Sciatic nerve (tissue), 2 donors: Measurements from ENCODE around the gene CCDC78. TPM values are rescaled to one million over a fixed set of nuclear protein-coding genes. Genes with fewer than 3 reads are reported as not detected.

Experiments used
- ATAC-seq: fragments of 200-7000 bp; cut with Tn5 transposase; one replicate; pipeline ENCODE4 v1.9.1; 2020; ENCODE audit warnings: mild to moderate bottlenecking, moderate library complexity
- DNase-seq: peaks from one replicate; pipeline ENCODE4 v3.0.0-alpha.2; 2020; ENCODE audit warnings: low spot score
- intact Hi-C: fragments of 100-400 bp; cut with DNase I; formaldehyde crosslinking; loops from one replicate; pipeline ENCODE4 v1.14.2; 2022
- microRNA-seq: library from miRNA; unstranded; fragments of <30 nt; microRNA quantifications from one replicate; pipeline ENCODE4 v1.2.0, GENCODE V29; 2020
- total RNA-seq: library from RNA; stranded (reverse); fragmentation: NEBNext Ultra II Directional; extraction: Animal tissue kit (Norgen Biotek cat#: 25700); gene quantifications from one replicate; pipeline ENCODE4 v1.2.1, GENCODE V29; 2021
- donor health status: DM: no; HTN: no; CAD: no.
- donor health status: DM: no; HTN: no; CAD: no.

CCDC78 gene
- total RNA-seq, 1 donor from 2014 or later: 2.1 TPM

DNA sequence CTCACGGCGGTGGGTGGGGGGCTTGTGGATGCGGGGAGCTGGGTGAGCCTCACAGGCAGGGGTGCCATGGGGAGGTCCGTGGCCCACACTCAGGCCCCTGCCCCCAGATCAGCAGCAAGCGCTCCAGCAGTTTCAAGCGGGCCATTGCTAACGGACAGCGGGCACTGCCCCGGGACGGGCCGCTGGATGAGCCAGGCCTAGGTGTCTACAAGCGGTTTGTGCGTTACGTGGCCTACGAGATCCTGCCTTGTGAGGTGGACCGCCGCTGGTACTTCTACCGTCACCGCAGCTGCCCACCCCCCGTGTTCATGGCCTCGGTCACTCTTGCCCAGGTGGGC is 49.7 kb downstream of the CCDC78 start:
- intact Hi-C loops: no loop called here
- DNase-seq (no peak), ATAC-seq (no peak)

GRCh38 chr16:675884-676564 is 50.2 kb downstream of the CCDC78 start:
- intact Hi-C loops: no loop called here
- ATAC-seq: no peak
- no peak for DNase-seq

GRCh38 chr16:674968-675883 is 51.0 kb downstream of the CCDC78 start, which contains the start of gene RHBDL1:
RHBDL1 (plus strand) TSS chr16:675671; CDS start chr16:675791, 120 bp downstream.
- ATAC-seq (no peak), DNase-seq (no peak)
- intact Hi-C loops: no loop called here

- ATAC-seq (no peak), DNase-seq (no peak)
These were observed 51.9 kb downstream of the CCDC78 start for GRCh38 chr16:674214-674881.

DNA sequence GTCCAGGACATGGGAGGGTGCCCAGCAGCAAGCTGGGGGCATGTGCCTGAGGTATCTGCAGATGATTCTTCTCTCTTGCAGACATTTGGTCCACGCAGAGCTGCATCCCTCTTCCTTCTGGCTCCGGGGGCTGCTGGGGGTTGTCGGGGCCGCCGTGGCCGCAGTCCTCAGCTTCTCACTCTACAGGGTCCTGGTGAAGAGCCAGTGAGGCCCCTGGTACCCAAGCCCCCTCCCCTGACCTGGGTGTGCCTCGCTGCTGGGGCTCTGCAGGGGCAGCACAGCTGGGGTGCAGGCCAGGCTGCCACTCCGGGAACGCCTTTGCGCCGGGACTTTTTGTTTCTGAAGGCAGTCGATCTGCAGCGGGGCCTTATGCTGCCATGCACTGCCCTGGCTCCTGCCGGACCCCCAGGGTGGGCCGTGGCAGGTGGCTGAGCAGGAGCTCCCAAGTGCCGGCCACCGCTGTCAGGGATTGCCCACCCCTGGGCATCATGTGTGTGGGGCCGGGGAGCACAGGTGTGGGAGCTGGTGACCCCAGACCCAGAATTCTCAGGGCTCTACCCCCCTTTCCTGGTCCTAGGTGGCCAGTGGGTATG is 52.7 kb downstream of the CCDC78 start:
- DNase-seq (no peak), ATAC-seq (no peak)
- intact Hi-C loops: no loop called here

More at GRCh38 chr16:674214-674881, 51.9 kb downstream of the CCDC78 start:
- intact Hi-C loops: no loop called here

GRCh38 chr16:672851-673250 is 53.4 kb downstream of the CCDC78 start:
- ATAC-seq (no peak), DNase-seq (no peak)
- intact Hi-C loops: no loop called here

Small RNA genes lying within 50 kb of the gene (microRNA-seq; reads per million reads assigned to microRNA genes)
- not detected for gene MIR662

Other genes with a start within 250 kb of the CCDC78 start
- 35.2 TPM for gene CAPN15, start 198.7 kb downstream of the CCDC78 start, total RNA-seq
- gene PRR35, start 166.0 kb downstream of the CCDC78 start, total RNA-seq: not detected
- 1.2 TPM for gene NHLRC4, start 159.4 kb downstream of the CCDC78 start, total RNA-seq
- 46.6 TPM for gene PIGQ, start 156.5 kb downstream of the CCDC78 start, total RNA-seq
- gene RAB40C, start 136.4 kb downstream of the CCDC78 start, total RNA-seq: 22.5 TPM
- gene WFIKKN1, start 95.5 kb downstream of the CCDC78 start, total RNA-seq: 1.5 TPM
- gene METTL26, start 90.1 kb downstream of the CCDC78 start, total RNA-seq: 54.1 TPM
- 15.5 TPM for gene MCRIP2, start 84.6 kb downstream of the CCDC78 start, total RNA-seq
- gene WDR90, start 77.1 kb downstream of the CCDC78 start, total RNA-seq: 33.3 TPM
- 95.9 TPM for gene RHOT2, start 58.3 kb downstream of the CCDC78 start, total RNA-seq
- 1.6 TPM for gene RHBDL1, start 50.8 kb downstream of the CCDC78 start, total RNA-seq
- gene STUB1, start 46.0 kb downstream of the CCDC78 start, total RNA-seq: 80.2 TPM
- gene JMJD8, start 42.1 kb downstream of the CCDC78 start, total RNA-seq: 36.1 TPM
- gene WDR24, start 36.0 kb downstream of the CCDC78 start, total RNA-seq: 10.1 TPM
- gene FBXL16, start 20.6 kb downstream of the CCDC78 start, total RNA-seq: 6.5 TPM
- gene METRN, start 11.3 kb downstream of the CCDC78 start, total RNA-seq: 120 TPM
- 26.3 TPM for gene ANTKMT, start 5.3 kb downstream of the CCDC78 start, total RNA-seq
- 6.5 TPM for gene HAGHL, start 663 bp upstream of the CCDC78 start, total RNA-seq
- gene CIAO3, start 14.6 kb upstream of the CCDC78 start, total RNA-seq: 26.9 TPM
- gene MSLN, start 34.3 kb upstream of the CCDC78 start, total RNA-seq: 2.9 TPM
- gene RPUSD1, start 61.9 kb upstream of the CCDC78 start, total RNA-seq: 11.4 TPM
- 18.9 TPM for gene CHTF18, start 62.2 kb upstream of the CCDC78 start, total RNA-seq
- not detected for gene GNG13, start 74.3 kb upstream of the CCDC78 start, total RNA-seq
- gene LMF1, start 244.5 kb upstream of the CCDC78 start, total RNA-seq: 31.3 TPM